IPS-NIHi11 (cell line): ENCODE data around the gene ELOVL6.
"Not testable (repeated sequence)": the region's sequence is repeated elsewhere in the genome, so short reads cannot be mapped to it uniquely, and the experiment has no call there.

Source experiments
- DNase-seq: peaks from one replicate; pipeline ENCODE4 v3.0.0; 2012; ENCODE audit warnings: mixed read lengths, low spot score

ELOVL6 gene

DNA sequence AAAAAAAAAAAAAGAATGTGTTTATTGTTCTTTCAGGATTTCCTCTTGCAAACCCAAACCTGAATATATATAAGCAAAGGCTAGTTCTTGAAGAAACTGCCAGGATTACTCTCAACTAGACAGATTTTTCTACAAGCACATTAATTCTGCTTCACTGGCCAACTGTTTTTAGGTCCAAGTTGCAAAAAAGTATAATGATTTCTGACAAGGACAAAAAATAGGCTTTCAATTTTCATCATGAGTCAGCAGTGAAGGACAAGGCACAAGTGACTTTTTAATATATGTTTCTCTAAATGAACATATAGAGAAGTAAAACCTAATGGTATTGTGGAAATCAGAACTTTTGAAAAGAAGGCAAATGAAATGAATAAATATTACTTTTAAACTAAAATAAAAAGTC is 73.7 kb downstream of the ELOVL6 start:
- DNase-seq: no peak

DNA sequence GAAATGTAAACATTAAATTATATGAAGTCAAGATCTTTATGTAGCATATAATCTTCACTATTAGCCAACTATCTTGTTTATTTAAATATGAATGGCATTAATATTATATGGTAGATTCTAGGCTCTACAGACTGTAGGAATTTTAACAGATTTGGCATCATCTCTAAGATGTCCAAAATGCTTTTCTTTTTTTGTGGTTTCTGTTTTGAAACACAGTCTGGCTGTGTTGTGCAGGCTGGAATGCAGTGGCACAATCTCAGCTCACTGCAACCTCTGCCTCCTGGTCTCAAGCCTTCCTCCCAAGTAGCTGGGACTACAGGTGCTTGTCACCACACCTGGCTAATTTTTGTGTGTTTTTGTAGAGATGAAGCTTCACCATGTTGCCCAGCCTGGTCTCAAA is 76.2 kb downstream of the ELOVL6 start:
- no peak for DNase-seq

DNA sequence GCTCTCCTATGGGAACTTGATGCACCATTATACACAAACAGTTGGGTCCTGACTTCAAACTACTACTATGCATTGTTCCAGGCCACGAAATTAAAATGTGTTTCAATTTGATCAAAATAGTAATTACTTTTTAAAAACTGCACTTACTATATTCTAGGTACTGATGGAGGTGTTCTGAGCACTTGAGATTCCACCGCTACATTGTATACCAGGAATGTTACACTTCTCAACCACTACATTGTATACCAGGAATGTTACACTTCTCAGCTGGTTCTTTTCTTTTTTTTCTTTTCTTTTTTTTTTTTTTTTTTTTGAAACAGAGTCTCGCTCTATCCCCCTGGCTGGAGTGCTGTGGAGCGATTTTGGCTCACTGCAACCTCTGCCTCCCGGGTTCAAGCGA is 77.9 kb downstream of the ELOVL6 start:
- DNase-seq: no peak

DNA sequence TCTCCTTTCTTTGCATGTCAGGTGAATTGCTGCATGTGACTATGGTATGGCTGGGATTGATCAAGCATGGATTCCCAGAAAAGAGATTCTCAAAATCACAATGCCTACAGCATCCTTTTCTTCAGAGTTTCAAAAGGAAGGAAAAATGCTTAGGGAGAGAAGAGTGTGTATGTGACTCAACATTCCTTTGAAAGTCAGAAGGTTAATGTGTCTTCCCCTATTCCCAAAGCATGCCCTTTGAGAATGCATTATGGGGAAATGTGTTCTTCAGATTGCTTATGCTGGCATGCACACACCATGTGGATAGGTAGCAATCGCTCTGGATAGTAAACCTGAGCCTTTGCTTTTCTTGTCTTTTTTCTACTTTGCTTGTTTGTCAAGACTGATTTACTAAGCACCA is 78.5 kb downstream of the ELOVL6 start:
- no peak for DNase-seq

DNA sequence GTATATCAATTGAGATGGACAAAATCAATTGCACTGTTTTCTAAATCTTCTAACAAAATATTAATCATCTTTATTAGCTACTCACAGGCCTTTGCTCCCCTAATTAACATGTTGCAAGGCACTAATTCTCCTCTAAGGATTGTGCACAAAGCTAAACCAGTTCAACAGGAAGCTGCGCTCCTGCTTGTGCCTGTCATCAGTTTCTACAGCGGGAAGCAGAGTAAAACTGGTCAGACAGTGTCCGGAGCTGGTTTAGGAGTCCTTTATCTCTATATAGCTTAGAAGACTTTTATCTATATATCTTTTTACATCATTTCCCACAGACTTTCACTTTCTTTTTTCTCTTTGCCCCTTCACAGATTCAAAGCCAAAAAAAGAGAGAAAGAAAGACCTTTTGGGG is 79.1 kb downstream of the ELOVL6 start:
- DNase-seq: no peak

DNA sequence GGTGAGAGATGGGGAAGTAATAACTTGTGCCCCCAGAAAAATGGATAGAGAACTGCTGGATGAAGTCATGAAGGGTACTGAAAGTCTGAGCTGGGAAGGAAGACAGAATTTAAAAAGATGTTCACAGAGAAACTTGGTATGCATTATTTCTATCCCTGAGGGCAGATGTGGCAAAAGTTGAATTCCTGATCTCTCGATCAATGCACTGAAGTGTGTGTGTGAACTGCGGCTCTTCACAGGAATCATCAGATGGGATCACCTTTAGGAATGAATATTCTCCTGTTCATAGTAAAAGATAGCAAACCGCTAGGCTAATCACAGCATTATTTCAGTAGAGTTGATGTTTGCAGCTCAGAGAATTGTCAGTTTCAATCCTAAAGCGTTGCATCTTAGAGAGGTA is 86.4 kb downstream of the ELOVL6 start:
- no peak for DNase-seq

DNA sequence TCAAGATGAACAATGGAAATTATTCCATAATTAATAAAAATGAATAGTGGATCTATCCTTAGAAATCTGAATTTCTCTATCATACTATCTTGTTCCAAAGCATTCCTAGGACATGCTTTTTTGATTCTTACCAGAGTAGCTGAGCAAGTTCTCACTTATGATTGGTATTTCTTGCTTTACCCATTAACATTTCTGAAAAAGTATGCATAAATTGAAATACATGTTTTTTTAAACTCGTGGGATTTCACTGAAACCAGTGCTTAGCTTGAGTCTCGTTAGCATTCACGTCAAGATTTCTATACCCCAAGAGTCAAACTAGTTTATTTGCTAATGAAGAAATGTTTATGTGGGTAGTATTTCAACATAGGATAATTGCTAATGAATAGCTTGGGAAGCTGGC is 89.0 kb downstream of the ELOVL6 start:
- no peak for DNase-seq

DNA sequence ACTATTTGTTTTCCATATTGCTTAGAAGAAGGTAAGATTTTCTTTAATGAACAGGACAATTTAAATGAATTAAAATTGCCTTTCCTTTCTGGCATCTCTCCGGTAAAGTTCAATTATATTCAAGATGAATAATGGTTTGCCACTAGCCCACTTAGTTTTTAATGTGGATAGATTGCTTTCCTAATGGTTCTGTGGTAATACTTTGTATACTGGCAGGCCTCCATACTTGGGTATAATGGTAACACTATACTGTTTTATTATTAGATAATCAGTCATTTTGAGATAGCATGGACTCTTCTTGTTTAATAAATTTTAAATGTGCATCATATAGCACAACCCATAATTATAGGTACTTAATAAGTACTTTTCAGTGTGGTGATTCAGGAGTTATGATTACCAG is 89.5 kb downstream of the ELOVL6 start:
- no peak for DNase-seq

DNA sequence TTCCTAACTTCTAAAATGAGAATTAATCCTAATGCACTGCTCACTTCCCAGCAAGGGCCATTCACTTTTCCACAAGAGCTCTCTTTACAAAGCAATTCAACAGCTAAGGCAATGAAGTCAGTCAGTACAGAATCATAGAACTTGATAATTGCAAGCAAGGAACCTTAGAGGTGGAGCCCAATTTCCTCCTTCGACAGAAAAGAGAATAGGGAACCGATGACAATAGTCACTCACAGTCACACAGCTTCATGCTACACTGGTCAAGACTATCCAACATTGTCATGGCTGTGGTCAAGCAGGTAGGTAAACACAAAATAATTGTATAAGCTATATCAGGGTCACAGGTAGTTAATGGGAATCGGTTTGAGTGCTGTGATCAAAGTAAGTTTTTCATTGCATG is 90.0 kb downstream of the ELOVL6 start:
- DNase-seq: no peak

DNA sequence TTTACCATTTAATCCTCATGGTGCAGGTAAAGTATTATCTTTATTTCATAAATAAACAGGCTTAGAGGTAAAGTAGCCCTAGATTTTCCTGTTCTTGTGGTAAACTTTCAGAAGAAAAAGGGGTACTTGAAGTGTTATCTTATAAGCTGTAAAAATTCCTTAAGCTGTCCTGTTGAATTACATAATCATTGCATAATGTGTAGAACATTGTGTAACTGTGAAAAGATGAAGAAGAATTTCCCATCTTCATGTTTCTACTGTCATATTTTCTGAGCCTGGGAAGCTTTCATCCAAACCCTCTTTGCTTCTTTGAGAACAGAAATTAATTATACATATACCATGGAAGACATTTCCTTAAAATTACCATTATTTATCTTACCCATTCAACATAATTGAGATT is 90.5 kb downstream of the ELOVL6 start:
- no peak for DNase-seq

DNA sequence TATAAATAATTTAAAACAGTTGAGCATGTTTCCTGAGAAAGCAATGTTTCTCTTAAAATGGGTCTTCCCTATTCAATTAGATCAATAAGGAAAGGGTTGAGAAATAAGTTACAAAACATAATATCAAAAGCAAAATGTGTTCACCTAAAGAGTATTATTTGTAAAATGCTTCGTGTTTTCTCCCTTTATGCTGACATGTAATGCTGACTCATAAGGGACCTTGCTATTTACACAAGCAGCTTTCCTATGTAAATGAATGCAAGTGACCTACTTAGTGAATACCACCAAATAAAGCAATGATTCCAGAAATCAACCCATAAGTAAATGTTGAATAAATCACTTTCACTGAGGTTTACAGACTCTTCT is 91.5 kb downstream of the ELOVL6 start:
- no peak for DNase-seq

DNA sequence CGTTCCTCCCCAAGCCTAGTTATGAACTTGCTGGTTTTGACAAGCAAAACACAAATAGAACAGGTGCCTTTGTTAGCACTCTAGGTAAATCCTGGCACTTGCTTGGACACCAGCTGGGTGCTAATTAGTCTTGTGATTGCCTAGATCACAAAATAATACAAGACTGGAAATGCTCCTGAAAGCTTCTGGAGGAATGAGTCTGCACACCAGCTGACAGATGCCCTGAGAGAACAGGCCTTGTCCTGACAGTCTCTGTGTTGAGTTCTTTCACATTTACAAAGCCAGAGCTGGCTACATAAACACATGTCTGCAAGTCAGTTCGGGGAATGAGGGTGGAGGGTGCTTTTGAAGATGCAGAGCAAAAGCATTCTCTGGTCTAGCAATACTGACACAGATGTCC is 93.8 kb downstream of the ELOVL6 start:
- no peak for DNase-seq

DNA sequence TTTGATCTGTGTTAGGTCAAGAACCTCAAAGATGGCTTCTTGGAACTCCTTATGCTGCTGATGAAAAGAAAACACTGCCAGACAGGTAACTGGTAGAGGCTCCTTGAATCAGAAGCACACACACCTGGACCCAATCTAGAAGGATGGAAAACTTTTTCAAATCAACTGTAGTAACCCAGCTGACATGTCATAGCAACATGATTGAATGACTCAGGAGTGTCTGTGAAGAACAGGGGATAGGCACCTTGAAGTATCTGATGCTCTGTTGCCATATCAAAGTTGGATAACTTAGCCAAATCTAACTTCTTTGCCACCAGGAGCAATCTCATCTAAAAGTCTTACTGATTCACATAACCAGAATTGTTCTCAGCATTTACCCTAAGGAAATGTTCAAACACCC is 98.8 kb downstream of the ELOVL6 start:
- DNase-seq: no peak

DNA sequence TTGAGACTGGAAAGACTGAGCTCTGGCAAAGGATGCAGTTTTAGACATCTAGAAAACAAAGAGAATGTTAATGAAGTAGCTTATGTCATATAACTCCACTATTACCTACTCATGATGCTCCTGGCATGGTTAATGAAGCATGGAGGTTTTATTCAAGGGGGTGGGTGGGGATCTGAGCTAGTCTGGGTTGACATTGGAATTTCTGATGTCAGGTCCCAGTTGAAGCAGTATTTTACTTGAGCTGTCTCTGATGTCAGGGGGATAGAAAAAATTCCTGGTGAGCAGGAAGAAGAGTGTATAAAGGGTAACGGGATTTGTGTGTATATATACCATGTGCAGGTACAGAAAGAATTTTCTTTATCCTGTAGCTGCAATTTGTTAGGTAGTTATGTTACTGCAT is 102.0 kb downstream of the ELOVL6 start:
- DNase-seq: no peak

DNA sequence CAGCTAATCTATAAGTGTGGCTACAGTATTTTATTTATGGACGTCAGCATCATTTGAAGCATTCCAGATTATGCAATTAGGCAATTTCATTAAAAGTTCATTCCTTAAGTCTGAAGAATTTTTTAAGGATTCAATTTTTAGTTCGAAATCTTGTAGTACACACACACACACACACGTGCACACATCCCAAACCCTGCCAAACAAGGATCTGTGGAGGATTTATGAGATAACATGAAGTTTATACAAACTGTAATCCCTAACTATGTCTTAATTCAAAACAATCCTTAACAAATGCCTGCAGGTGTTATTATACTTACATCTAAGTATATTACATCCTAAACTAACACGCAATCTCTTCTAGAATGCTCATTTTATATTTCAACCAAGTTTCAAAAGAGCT is 105.8 kb downstream of the ELOVL6 start:
- DNase-seq: no peak

DNA sequence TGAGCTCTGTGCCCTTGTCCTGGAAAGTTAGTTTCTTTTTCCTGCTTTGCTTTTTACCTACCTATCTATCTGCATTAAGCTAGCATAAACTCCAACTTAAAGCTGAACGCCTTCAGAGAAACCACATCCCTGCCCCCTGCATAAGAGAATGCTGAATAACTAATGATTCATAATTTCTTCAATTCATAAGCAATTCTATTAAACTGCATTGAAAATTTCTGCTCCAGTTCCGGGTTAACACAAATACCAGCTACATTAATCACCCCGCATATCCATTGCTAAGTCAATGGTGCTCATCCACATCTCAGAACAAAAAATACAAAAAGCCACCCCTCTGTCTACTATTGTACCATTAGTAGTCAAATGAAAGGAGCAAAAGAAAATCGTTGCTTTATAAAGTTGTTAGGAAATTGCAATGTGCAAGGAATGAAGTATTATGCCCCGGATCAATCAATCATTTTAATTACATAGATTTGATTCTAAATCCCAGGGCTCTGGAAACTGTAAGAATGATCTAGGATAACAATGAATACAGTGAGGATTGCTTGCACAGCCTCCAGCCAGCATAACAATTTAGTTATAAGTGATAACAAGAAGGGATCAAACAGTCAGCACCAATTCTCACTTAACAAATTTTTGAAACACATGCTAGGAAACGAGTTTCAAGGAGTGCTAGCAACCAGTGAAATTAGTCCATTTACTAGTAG is 106.8 kb downstream of the ELOVL6 start:
- DNase-seq: no peak

DNA sequence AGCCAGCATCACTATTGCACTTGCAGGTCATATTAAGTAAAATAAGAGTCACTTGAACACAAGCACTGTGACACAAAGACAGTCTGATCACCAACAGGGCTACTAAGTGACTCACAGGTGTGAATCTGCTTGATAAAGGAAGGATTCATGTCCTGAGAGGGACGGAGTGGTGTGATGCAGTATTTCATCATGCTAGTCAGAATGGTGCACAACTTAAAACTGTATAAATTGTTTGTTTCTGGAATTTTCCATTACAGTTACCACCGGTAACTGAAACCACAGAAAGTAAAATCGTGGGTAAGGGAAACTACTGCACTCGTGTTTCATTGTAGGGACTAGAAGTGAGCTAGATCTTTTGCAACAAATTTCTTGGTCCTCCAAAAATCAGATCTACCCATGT is 109.7 kb downstream of the ELOVL6 start:
- DNase-seq: no peak

DNA sequence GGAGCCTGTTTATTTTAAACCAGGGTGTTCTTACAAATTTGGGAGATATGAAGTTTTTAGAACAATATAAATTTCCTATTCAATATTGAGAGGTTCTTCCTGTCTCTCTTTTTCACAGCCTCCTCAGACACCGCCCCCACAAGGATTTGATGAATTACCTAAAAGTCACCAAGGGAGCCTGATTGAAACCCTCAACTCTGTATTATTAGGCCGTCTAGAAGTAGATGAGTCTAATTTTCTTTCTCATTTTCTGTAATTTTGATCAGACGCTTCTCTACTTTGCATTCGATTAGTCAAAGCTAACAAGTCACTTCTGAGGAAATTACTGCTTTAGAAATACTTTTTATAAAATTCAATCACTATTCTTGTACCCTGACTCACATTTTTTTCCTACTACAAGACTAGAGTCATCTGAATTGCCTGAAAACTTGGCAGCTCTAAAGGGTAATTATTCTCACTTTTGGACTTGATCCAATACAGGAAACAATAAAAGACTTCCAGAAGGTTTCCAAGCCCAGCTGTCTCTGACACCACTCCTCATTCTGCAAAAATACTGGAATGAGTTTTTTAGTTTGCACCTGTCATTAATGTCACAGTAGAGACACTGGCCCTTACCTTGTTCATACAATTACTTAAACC is 111.2 kb downstream of the ELOVL6 start:
- no peak for DNase-seq

DNA sequence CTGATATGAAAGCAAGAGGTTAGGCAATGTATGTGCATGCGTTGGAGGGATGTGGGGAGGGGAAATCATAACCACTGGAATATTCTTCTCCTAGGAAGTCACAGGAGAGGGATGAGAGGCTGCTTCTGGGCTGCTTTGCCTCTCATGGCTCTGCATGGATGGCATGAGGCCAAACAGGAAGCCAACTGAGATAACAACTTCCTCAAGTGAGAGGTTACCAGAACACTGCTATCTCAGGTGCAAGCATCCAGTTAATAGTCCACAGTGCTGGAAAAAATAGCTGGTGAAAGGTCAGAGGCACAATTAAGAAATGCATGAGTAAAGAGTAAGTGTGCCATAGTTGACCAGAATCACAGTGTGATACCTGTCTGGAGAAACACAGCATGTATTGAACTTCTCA is 113.3 kb downstream of the ELOVL6 start:
- no peak for DNase-seq

DNA sequence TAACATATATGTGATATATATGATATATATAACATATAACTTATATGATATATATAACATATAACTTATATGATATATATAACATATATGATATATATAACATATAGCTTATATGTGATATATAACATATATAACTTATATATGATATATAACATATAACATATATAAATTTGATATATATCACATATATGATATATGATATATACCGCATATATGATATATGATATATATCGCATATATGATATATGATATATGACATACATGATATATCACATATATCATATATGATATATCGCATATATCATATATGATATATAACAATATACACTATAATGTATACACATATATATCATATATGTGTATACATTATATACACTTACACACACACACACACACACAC is 114.3 kb downstream of the ELOVL6 start:
- no peak for DNase-seq

DNA sequence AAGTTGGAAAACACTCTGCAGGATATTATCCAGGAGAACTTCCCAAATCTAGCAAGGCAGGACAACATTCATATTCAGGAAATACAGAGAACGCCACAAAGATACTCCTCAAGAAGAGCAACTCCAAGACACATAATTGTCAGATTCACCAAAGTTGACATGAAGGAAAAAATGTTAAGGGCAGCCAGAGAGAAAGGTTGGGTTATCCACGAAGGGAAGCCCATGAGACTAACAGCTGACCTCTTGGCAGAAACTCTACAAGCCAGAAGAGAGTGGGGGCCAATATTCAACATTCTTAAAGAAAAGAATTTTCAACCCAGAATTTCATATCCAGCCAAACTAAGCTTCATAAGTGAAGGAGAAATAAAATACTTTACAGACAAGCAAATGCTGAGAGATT is 120.3 kb downstream of the ELOVL6 start:
- DNase-seq: not testable (repeated sequence)

DNA sequence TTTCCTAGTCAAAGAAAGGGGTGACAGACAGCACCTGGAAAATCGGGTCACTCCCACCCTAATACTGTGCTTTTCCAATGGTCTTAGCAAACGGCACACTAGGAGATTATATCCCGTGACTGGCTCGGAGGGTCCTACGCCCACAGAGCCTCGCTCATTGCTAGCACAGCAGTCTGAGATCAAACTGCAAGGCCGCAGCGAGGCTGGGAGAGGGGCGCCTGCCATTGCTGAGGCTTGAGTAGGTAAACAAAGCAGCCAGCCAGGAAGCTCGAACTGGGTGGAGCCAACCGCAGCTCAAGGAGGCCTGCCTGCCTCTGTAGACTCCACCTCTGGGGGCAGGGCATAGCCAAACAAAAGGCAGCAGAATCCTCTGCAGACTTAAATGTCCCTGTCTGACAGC is 121.6 kb downstream of the ELOVL6 start:
- DNase-seq: not testable (repeated sequence)

DNA sequence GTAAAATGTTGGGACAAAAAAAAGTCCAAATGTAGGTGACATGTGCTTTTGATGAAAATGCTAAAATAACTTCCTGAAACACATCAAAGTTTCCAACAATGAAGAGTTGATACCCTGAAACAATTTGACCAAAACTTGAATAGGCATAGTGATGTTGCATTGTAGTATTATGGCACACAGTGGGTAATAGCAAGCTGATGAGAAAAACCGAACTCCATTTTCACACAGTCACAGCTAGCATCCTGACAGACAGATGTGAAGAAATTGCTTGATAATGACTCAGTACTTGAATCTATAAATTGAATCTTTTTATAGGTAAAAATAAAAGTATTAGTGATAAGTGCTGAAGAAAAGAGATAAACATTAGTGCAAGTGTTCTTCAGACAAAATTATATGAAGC is 122.5 kb downstream of the ELOVL6 start:
- no peak for DNase-seq

DNA sequence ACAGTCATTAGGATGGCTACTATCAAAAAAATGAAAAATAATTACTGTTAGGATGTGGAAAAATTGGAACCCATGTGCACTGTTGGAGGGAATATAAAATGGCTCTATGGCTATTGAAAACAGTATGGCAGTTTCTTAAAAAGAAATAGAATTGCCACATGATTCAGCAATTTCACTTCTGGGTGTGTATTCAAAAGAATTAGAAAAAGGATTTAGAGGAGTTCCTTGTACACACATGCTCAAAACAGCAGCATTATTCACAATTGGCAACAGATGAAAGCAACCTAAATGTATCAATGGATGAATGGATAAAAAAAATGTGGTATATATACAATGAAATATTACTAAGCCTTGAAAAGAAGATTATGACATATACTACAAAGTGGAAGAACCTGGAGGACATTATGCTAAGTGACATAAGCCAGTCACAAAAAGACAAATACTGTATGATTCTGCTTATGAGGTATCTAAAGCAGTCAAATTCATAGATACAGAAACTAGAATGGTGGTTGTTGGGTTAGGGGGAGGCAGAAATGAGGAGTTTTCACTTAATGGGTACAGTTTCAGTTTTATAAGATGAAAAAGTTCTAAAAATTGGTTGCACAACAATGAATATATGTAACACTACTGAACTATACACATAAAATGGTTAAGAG is 123.2 kb downstream of the ELOVL6 start:
- no peak for DNase-seq
